Stimulated activated naive CD8-positive, alpha-beta T cell treated with anti-CD3 and anti-CD28 coated beads, Interleukin-15, Interleukin-2, amounts not matched to agents 100 ng/mL and 50 ng/mL, for 24 hours (primary cell): ENCODE data around the gene NANOS1.

Experiments used
- H3K27ac Mint-ChIP-seq: one replicate; pipeline ENCODE4 v1.8.0; 2021; ENCODE audit warnings: mild to moderate bottlenecking, mixed read lengths
- H3K27me3 Mint-ChIP-seq: one replicate; pipeline ENCODE4 v1.8.0; 2021; ENCODE audit warnings: mixed read lengths
- H3K36me3 Mint-ChIP-seq: one replicate; pipeline ENCODE4 v1.8.0; 2021; ENCODE audit warnings: low read depth, mixed read lengths
- H3K4me1 Mint-ChIP-seq: one replicate; pipeline ENCODE4 v1.8.0; 2021; ENCODE audit warnings: low read depth, mixed read lengths
- H3K4me3 Mint-ChIP-seq: one replicate; pipeline ENCODE4 v1.8.0; 2021; ENCODE audit warnings: mild to moderate bottlenecking, mixed read lengths
- H3K9me3 Mint-ChIP-seq: one replicate; pipeline ENCODE4 v1.8.0; 2021; ENCODE audit warnings: mixed read lengths

Gene NANOS1, protein sequence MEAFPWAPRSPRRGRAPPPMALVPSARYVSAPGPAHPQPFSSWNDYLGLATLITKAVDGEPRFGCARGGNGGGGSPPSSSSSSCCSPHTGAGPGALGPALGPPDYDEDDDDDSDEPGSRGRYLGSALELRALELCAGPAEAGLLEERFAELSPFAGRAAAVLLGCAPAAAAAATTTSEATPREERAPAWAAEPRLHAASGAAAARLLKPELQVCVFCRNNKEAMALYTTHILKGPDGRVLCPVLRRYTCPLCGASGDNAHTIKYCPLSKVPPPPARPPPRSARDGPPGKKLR

DNA sequence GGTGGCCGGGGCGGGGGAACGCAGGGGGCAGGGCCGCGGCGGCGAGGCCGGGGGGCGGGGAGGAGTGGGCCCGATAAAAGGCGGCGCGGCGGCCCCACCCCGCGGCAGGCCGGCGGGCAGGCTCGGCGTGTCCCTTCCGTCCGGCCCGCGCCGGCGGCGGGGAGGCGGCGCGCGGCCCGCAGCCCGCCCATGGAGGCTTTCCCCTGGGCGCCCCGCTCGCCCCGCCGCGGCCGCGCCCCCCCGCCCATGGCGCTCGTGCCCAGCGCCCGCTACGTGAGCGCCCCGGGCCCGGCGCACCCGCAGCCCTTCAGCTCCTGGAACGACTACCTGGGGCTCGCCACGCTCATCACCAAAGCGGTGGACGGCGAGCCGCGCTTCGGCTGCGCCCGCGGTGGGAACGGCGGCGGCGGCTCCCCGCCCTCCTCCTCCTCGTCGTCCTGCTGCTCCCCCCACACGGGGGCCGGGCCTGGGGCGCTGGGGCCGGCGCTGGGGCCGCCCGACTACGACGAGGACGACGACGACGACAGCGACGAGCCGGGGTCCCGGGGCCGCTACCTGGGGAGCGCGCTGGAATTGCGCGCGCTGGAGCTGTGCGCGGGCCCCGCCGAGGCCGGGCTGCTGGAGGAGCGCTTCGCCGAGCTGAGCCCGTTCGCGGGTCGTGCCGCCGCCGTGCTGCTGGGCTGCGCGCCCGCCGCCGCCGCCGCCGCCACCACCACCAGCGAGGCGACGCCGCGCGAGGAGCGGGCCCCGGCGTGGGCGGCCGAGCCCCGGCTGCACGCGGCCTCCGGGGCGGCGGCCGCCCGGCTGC is at the start of gene NANOS1:
NANOS1 (plus strand) TSS at position 102 of the 808 bp plus-strand sequence; CDS start at position 190, 88 bp downstream.
- Mint-ChIP-seq H3K4me3 (peak within 1 kb of the TSS; percentile 53), H3K27me3 (peaks cover 6% of the 10 kb centered on the region), H3K9me3 (no peaks in the 10 kb centered on the region), H3K27ac (no peak within 1 kb of the TSS), H3K36me3 (peaks cover 21% of the 10 kb centered on the region), H3K4me1 (peaks cover 18% of the 10 kb centered on the region)

DNA sequence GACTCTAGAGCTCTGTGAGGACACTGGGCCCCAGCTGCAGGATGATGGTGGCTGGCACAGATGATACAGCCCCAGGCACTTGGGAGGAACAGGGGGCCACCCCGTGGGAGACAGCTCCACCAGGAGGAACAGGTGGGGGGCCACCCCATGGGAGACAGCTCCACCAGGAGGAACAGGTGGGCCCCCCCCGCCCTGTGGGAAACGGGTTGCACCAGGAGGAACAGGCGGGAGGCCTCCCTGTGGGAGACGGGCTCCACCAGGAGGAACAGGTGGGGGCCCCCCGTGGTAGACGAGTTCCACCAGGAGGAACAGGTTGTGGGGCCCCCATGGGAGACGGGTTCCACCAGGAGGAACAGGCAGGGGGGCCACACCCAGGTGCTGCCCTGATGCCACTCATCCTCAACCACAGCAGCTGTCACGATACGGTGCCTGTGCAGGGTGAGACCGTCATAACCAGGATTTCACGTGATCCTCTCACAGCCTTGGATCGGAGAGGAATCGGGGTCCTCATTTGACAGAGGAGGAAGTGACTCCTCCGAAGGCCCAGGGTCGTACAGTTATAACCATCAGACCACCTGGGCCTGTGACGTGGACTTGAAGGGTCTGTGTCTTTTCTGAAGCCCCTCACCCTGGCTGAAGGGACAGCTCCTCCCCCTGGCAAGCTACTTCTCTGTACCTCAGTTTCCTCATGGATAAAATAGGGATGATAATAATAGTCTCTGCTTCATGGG is 49.2 kb upstream of the NANOS1 start:
- Mint-ChIP-seq H3K36me3 (peaks cover 5% of the 10 kb centered on the region), H3K4me1 (no peaks in the 10 kb centered on the region), H3K9me3 (peaks cover 6% of the 10 kb centered on the region), H3K27ac (no peak overlapping the region), H3K4me3 (no peak overlapping the region), H3K27me3 (no peaks in the 10 kb centered on the region)

DNA sequence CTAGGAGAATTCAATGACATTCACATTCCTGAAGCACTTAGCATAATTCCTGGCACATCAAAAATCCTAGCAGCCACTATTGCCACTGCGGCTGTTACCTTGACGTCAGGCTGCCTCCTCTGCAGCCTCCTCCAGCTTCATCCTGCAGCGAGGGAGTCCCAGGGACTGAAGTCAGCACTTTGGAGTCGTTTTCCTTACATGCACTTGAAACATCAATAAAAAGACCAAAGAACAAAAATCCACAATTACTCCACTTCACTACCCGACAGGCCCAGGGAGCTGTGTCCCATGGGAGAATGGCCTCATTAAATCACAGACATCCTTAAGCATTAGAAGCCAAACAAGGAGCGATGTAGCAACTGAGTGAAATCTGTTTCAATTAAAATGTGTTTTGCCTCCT is 48.6 kb upstream of the NANOS1 start:
- Mint-ChIP-seq H3K4me3 (no peak overlapping the region), H3K9me3 (peaks cover 6% of the 10 kb centered on the region), H3K27ac (no peak overlapping the region), H3K36me3 (peaks cover 5% of the 10 kb centered on the region), H3K4me1 (no peaks in the 10 kb centered on the region), H3K27me3 (peaks cover 3% of the 10 kb centered on the region)

DNA sequence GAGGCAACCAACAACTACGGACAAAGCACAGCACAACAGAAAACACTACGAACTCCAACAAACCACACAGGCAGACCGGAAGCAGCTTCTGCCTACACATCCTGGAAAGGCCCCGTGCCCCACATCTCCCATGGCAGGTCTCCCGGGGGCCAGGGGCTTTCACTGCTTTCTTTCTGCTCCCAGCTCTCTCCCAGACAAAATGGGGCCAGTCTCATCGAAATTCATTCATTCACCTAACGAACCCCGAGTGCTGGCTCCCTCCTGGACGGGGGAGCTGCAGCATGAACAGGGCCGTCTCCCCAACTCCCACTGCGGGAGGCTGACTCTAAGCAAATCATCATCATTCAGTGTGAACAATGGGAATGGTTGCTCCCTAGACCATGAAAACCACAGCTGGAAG is 47.6 kb upstream of the NANOS1 start:
- peaks cover 2% of the 10 kb centered on the region for H3K4me1 Mint-ChIP-seq
- H3K9me3 Mint-ChIP-seq, result peaks cover 6% of the 10 kb centered on the region
- H3K27me3 Mint-ChIP-seq, result peaks cover 3% of the 10 kb centered on the region
- H3K4me3 Mint-ChIP-seq, result no peak overlapping the region
- H3K27ac Mint-ChIP-seq, result no peak overlapping the region
- H3K36me3 Mint-ChIP-seq, result peaks cover 5% of the 10 kb centered on the region

DNA sequence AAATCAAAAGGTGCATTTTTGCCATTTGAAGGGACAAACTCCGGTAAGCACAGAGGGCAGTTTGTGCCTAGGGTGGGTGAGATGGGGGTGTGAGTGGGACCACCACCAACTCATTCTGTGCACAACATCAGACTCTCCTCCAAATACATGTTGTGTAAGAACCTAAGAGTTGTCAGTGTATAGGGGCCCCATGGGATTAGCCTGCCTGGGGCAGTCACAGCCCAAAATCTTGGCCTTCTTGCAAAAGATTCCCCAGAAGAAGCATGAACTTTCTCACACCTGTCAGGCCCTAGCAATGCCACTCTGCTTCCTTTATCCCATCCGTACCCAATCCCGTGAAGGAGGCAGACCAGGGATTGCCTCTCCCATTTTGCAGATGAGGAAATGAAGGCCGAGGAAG is 47.1 kb upstream of the NANOS1 start:
- Mint-ChIP-seq H3K27me3 (peaks cover 3% of the 10 kb centered on the region), H3K36me3 (peaks cover 5% of the 10 kb centered on the region), H3K9me3 (peaks cover 6% of the 10 kb centered on the region), H3K4me3 (no peak overlapping the region), H3K27ac (no peak overlapping the region), H3K4me1 (peaks cover 6% of the 10 kb centered on the region)

DNA sequence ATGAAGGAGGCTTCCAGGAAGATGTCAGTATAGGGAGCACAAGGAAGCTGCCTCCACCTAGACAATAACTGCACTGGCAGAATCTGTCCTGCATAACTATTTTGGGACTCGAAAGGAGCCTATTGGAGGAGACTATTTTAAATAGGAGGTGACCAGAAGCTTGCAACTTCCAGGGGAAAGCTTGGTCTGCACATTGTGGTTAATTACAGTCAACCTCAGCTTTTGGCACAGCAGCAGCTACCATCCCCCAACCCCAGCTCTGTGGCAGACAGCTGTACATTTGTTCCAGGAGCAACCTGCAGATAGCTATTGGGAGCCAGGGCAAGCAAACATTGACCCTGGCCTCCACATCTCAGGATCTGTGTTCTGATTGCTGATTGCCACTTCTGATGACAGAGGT is 46.3 kb upstream of the NANOS1 start:
- Mint-ChIP-seq H3K36me3 (peaks cover 5% of the 10 kb centered on the region), H3K4me3 (no peak overlapping the region), H3K27ac (no peak overlapping the region), H3K27me3 (peaks cover 3% of the 10 kb centered on the region), H3K4me1 (peaks cover 6% of the 10 kb centered on the region), H3K9me3 (peaks cover 6% of the 10 kb centered on the region)

DNA sequence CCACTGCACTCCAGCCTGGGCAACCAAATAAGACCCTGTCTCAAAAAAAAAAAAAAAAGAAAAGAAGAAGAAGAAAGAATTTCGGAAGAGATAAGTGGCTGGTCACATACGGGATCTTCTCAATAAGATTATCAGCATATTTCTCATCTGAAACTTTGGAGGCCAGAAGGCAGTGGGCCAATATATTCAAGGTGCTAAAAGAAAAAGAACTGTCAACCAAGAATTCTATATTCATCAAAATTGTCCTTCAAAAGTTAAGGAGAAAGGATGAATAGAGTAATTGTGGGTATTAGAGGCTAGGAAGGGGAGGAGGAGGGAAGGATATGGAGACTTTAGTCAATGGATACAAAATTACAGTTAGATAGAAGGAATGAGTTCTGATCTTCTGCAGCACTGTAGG is 43.9 kb upstream of the NANOS1 start:
- Mint-ChIP-seq H3K27ac (no peak overlapping the region), H3K4me1 (peaks cover 6% of the 10 kb centered on the region), H3K36me3 (peaks cover 5% of the 10 kb centered on the region), H3K27me3 (peaks cover 3% of the 10 kb centered on the region), H3K9me3 (peaks cover 10% of the 10 kb centered on the region), H3K4me3 (no peak overlapping the region)

DNA sequence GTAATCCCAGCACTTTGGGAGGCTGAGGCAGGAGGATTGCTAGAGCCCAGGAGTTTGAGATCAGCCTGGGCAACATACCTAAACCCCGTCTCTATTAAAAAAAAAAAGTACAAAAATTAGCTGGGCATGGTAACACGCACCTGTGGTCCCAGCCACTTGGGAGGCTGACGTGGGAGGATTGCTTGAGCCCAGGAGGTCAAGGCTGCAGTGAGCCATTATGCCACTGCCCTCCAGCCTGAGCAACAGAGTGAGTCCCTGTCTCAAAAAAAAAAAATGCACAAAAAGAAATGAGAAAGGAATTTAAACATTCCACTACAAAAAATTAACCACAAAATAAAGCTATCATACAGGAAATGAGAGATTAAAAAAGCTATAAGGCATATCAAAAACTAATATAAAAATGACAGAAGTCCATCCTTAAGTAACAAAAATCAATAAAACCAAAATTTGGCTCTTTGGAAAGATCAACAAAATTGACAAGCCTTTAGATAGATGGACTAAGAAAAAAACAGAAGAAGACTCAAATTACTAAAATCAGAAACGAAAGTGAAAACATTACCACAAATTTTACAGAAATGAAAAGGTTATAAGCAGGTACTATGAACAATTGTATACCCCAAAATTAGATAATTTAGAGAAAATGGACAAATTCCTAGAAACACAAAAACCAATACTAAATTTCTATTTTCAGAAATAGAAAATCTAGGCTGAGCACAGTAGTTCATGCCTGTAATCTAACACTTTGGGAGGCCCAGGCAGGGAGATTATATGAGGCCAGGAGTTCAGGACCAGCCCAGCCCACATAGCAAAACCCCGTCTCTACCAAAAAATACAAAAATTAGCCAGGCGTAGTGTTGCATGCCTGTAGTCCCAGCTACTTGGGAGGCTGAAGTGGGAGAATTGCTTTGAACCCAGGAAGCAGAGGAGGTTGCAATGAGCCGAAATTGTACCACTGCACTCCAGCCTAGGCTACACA is 42.4 kb upstream of the NANOS1 start:
- H3K4me1 Mint-ChIP-seq, result peaks cover 6% of the 10 kb centered on the region
- no peak overlapping the region for H3K27ac Mint-ChIP-seq
- no peak overlapping the region for H3K4me3 Mint-ChIP-seq
- peaks cover 5% of the 10 kb centered on the region for H3K36me3 Mint-ChIP-seq
- peaks cover 10% of the 10 kb centered on the region for H3K9me3 Mint-ChIP-seq
- H3K27me3 Mint-ChIP-seq, result peaks cover 8% of the 10 kb centered on the region

DNA sequence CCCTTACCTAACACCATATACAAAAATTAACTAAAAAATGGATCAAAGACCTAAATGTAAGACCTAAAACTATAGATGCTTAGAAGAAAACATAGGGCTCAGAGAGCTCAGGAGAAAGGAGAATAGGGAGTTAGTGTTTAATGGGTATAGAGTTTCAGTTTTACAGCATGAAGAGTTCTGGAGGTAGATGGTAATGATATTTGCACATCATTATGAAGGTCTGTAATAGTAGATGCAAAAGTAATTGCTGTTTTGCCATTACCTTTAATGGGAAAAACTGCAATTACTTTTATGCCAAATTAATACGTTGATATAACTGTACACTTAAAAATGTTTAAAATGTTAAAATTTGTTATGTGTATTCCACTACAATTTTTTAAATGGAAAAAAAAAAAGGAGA is 39.2 kb upstream of the NANOS1 start:
- H3K27ac Mint-ChIP-seq, result no peak overlapping the region
- H3K4me1 Mint-ChIP-seq, result peaks cover 6% of the 10 kb centered on the region
- H3K9me3 Mint-ChIP-seq, result peaks cover 4% of the 10 kb centered on the region
- no peak overlapping the region for H3K4me3 Mint-ChIP-seq
- no peaks in the 10 kb centered on the region for H3K36me3 Mint-ChIP-seq
- peaks cover 12% of the 10 kb centered on the region for H3K27me3 Mint-ChIP-seq

DNA sequence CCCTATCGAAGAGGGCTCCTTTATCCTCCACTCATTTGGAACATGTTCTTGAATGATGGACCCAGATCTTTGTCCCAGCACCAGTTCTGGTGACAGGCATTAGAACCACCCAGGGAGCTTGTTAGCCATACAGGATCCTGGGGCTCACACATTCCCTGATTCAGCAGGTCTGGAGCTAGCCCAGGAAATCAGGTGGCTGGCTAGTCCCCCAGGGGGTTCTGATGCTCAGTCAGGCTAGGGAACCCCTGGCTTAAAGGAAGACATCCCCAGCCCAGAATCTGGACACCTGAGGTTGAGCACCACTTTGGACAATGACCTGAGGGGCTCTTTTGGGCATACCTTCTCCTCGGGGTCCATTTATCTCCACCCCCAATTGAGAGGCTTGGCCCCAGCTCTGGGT is 37.0 kb upstream of the NANOS1 start:
- Mint-ChIP-seq H3K9me3 (peaks cover 4% of the 10 kb centered on the region), H3K4me3 (no peak overlapping the region), H3K27ac (no peak overlapping the region), H3K4me1 (no peaks in the 10 kb centered on the region), H3K27me3 (peaks cover 8% of the 10 kb centered on the region), H3K36me3 (no peaks in the 10 kb centered on the region)

DNA sequence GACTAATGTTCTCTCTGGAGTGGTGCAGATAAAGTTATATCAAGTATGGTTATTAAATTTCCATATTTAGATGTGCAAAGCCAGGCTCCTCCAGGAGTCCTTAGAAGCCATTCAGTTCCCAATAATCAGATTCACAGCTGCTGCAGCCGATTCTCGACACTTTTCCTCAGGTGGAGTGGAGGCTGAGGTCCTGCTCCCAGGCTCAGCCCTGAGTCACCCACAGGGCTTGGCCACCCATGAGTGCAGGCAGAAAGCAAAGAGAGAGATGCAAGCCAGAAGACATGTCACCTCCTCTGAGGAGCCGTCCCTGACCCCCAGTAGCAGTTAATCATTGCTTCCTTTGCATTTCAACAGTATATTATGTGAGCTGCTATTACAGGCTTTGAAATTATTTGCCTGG is 36.3 kb upstream of the NANOS1 start:
- Mint-ChIP-seq H3K9me3 (peaks cover 4% of the 10 kb centered on the region), H3K36me3 (no peaks in the 10 kb centered on the region), H3K4me3 (no peak overlapping the region), H3K27me3 (peaks cover 8% of the 10 kb centered on the region), H3K27ac (no peak overlapping the region), H3K4me1 (no peaks in the 10 kb centered on the region)

DNA sequence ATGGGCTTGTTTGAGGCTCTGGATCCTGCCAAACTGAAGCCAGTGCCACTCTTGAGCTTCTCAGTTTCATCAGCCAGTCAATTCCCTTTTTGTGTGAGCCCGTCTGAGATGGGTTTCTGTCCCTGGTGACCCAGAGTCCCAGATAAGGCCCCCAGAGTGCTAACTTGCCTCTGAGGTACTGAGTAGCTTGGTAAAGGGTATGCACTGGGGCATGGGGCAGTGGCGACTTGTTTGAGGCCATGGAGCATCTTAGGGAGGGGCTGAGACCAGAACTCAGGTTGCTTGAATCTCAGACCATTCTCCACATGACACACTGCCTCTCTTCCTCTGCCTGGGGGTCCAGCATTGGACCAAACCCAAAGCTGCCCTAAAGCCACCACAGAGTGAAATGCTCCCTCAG is 35.2 kb upstream of the NANOS1 start:
- Mint-ChIP-seq H3K9me3 (no peaks in the 10 kb centered on the region), H3K4me3 (no peak overlapping the region), H3K27ac (no peak overlapping the region), H3K27me3 (peaks cover 8% of the 10 kb centered on the region), H3K4me1 (no peaks in the 10 kb centered on the region), H3K36me3 (no peaks in the 10 kb centered on the region)

DNA sequence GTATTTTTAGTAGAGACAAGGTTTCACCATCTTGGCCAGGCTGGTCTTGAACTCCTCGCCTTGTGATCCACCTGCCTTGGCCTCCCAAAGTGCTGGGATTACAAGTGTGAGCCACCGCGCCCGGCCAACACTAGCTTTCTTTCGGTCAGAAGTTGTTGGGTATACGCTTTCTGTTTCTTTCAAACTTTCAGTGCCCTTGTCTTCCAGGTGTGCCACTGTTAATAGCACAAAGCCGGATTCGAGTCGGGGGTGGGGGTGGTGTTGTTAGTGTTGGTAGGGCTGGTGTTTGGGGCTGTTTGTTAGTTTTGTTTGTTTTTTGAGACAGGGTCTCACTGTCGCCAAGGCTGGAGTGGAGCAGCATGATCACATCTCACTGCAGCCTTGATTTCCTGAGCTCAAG is 33.8 kb upstream of the NANOS1 start:
- Mint-ChIP-seq H3K36me3 (no peaks in the 10 kb centered on the region), H3K9me3 (no peaks in the 10 kb centered on the region), H3K4me3 (no peak overlapping the region), H3K27ac (no peak overlapping the region), H3K4me1 (no peaks in the 10 kb centered on the region), H3K27me3 (peaks cover 16% of the 10 kb centered on the region)

DNA sequence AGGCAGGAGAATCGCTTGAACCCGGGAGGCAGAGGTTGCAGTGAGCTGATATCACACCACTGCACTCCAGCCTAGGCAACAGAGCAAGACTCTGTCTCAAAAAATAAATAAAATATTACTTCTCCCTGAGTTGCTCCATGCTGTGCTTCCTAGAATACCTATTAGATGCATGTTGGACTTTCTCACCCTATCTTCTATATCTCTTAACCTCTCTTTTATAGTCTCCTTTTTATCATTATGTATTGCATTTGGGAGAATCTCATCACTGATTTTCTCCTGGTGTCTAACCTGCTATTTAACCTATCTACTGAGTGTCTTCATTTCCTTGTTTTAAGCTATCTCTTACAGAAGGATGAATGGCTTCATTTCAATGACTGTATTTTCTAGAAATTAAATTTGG is 32.1 kb upstream of the NANOS1 start:
- no peak overlapping the region for H3K27ac Mint-ChIP-seq
- no peaks in the 10 kb centered on the region for H3K36me3 Mint-ChIP-seq
- peaks cover 16% of the 10 kb centered on the region for H3K27me3 Mint-ChIP-seq
- no peaks in the 10 kb centered on the region for H3K9me3 Mint-ChIP-seq
- H3K4me3 Mint-ChIP-seq, result no peak overlapping the region
- no peaks in the 10 kb centered on the region for H3K4me1 Mint-ChIP-seq
